H1 (cell line): Measurements from ENCODE around the gene FGB. TPM values are rescaled to one million over a fixed set of nuclear protein-coding genes. Genes with fewer than 3 reads are reported as not detected.

Experiments used
- CTCF ChIA-PET: fragments of 300-600 bp; sonication (Branson Sonifier 250); formaldehyde crosslinking; loops from one replicate; lab custom pipeline; 2021; ENCODE audit not compliant: partially characterized antibody; lab: Charles Lee
- POLR2A ChIA-PET: fragments of 300-600 bp; sonication (Branson Sonifier 250); formaldehyde crosslinking; loops from one replicate; lab custom pipeline; 2021; ENCODE audit warnings: inconsistent platforms; ENCODE audit not compliant: partially characterized antibody; lab: Charles Lee
- DNase-seq, 2 experiments: peaks; one replicate each; pipeline versions ENCODE4 v3.0.0 to v3.0.0-alpha.2; 2010 to 2022; ENCODE audit warnings: low spot score in 2 of 2, low read depth in 1 of 2, mixed read lengths in 1 of 2
- FAIRE-seq: peaks from 2 replicates; lab custom pipeline; 2011; peaks lifted over from hg19 to GRCh38; lab: Jason Lieb, UNC
- H2AFZ ChIP-seq: 2 replicates; pipeline ENCODE4 v1.8.1; 2012; ENCODE audit warnings: low read length, inconsistent platforms
- H2AK5ac ChIP-seq: 2 replicates; pipeline ENCODE4 v1.6.1; 2013; ENCODE audit warnings: low read depth, low read length
- H2BK120ac ChIP-seq: replicated peaks from 2 replicates; pipeline ENCODE3; 2013; ENCODE audit warnings: low read depth, low read length, inconsistent platforms
- H2BK12ac ChIP-seq: 2 replicates; pipeline ENCODE4 v1.6.1; 2013; ENCODE audit warnings: low read depth, low read length
- H2BK15ac ChIP-seq: 2 replicates; pipeline ENCODE4 v1.6.1; 2013; ENCODE audit warnings: low read length
- H2BK20ac ChIP-seq: 2 replicates; pipeline ENCODE4 v1.6.1; 2013; ENCODE audit warnings: low read length
- H2BK5ac ChIP-seq: 2 replicates; pipeline ENCODE4 v1.6.1; 2013; ENCODE audit warnings: low read depth, low read length
- H3K14ac ChIP-seq: 2 replicates; pipeline ENCODE4 v1.6.1; 2013; ENCODE audit warnings: inconsistent platforms; ENCODE audit not compliant: insufficient read length
- H3K18ac ChIP-seq: 2 replicates; pipeline ENCODE4 v1.6.1; 2013; ENCODE audit warnings: low read length; ENCODE audit errors: extremely low read depth
- H3K23ac ChIP-seq: 2 replicates; pipeline ENCODE4 v1.6.1; 2013; ENCODE audit warnings: inconsistent platforms; ENCODE audit not compliant: insufficient read length
- H3K23me2 ChIP-seq: 2 replicates; pipeline ENCODE4 v1.6.1; 2013; ENCODE audit warnings: low read depth, low read length
- H3K27ac ChIP-seq: 2 replicates; pipeline ENCODE4 v1.6.1; 2011; ENCODE audit warnings: low read depth, low read length, inconsistent platforms
- H3K27me3 ChIP-seq, 4 experiments: replicated peaks in 1 of 4; 1 replicate in 1 of 4; 2 replicates in 3 of 4; pipeline versions ENCODE4 v1.6.1 to v1.8.1; 2011 to 2013; ENCODE audit warnings: low read length in 3 of 4, mild to moderate bottlenecking in 3 of 4, inconsistent platforms in 2 of 4, mixed read lengths in 2 of 4, moderate library complexity in 1 of 4; ENCODE audit not compliant: control insufficient read depth in 3 of 4, insufficient read depth in 3 of 4; ENCODE audit errors: extremely low read depth in 1 of 4
- H3K36me3 ChIP-seq, 4 experiments: 2 replicates each; pipeline versions ENCODE4 v1.6.1 to v1.8.1; 2011 to 2013; ENCODE audit warnings: mild to moderate bottlenecking in 4 of 4, low read length in 3 of 4, moderate library complexity in 2 of 4, control low read depth in 1 of 4, inconsistent platforms in 1 of 4; ENCODE audit not compliant: insufficient read depth in 4 of 4, control insufficient read depth in 2 of 4
- H3K4ac ChIP-seq: replicated peaks from 2 replicates; pipeline ENCODE3; 2013; ENCODE audit warnings: low read length, low read depth, mixed read lengths, inconsistent platforms; ENCODE audit not compliant: insufficient read length
- H3K4me1 ChIP-seq, 4 experiments: replicated peaks in 1 of 4; 1 replicate in 1 of 4; 2 replicates in 3 of 4; pipeline versions ENCODE4 v1.6.1 to v1.8.1; 2011 to 2013; ENCODE audit warnings: low read length in 3 of 4, inconsistent platforms in 2 of 4, mixed read lengths in 1 of 4; ENCODE audit not compliant: insufficient read depth in 4 of 4, control insufficient read depth in 3 of 4
- H3K4me2 ChIP-seq, 2 experiments: 2 replicates each; pipeline versions ENCODE4 v1.6.1 to v1.8.1; 2011 to 2013; ENCODE audit warnings: low read depth in 2 of 2, low read length in 2 of 2, control low read depth in 1 of 2, inconsistent platforms in 1 of 2, mild to moderate bottlenecking in 1 of 2; ENCODE audit not compliant: insufficient read depth in 1 of 2
- H3K4me3 ChIP-seq, 4 experiments: fragments of 200-600, 300-600 bp in 1 of 4; sonication (generic), shearing (Covaris generic), sonication (Bioruptor Twin) in 1 of 4; 2 replicates each; pipeline versions ENCODE4 v1.5.1 to v1.8.1; 2011 to 2016; ENCODE audit warnings: low read length in 4 of 4, low read depth in 3 of 4, control low read depth in 2 of 4, inconsistent platforms in 2 of 4, mild to moderate bottlenecking in 2 of 4, mixed read lengths in 1 of 4, moderate library complexity in 1 of 4; ENCODE audit not compliant: insufficient read depth in 2 of 4; ENCODE audit errors: extremely low read depth in 1 of 4
- H3K56ac ChIP-seq: replicated peaks from 2 replicates; pipeline ENCODE3; 2013; ENCODE audit warnings: low read depth, mild to moderate bottlenecking, mixed read lengths, low read length, inconsistent platforms; ENCODE audit not compliant: insufficient read length
- H3K79me1 ChIP-seq: 2 replicates; pipeline ENCODE4 v1.6.1; 2013; ENCODE audit warnings: low read depth, low read length, control low read depth
- H3K79me2 ChIP-seq, 2 experiments: 2 replicates each; pipeline versions ENCODE4 v1.6.1 to v1.8.1; 2012 to 2013; ENCODE audit warnings: low read length in 2 of 2, mild to moderate bottlenecking in 2 of 2, inconsistent platforms in 1 of 2; ENCODE audit not compliant: insufficient read depth in 2 of 2, control insufficient read depth in 1 of 2
- H3K9ac ChIP-seq, 4 experiments: replicated peaks in 1 of 4; 1 replicate in 1 of 4; 2 replicates in 3 of 4; pipeline versions ENCODE4 v1.6.1 to v1.8.1; 2011 to 2013; ENCODE audit warnings: low read depth in 3 of 4, low read length in 3 of 4, control low read depth in 2 of 4, mild to moderate bottlenecking in 2 of 4, moderate library complexity in 2 of 4, inconsistent platforms in 1 of 4; ENCODE audit errors: extremely low read depth in 1 of 4
- H3K9me3 ChIP-seq, 2 experiments: 2 replicates each; pipeline versions ENCODE4 v1.6.1 to v1.8.1; 2012 to 2013; ENCODE audit warnings: mild to moderate bottlenecking in 2 of 2, moderate library complexity in 2 of 2, control low read depth in 1 of 2, inconsistent platforms in 1 of 2, low read depth in 1 of 2, low read length in 1 of 2, mixed read lengths in 1 of 2; ENCODE audit not compliant: insufficient read depth in 2 of 2
- H4K20me1 ChIP-seq, 2 experiments: replicated peaks in 1 of 2; 2 replicates each; pipeline versions ENCODE3 to v1.8.1; 2011 to 2013; ENCODE audit warnings: inconsistent platforms in 2 of 2, low read length in 2 of 2, mild to moderate bottlenecking in 1 of 2; ENCODE audit not compliant: insufficient read depth in 2 of 2, control insufficient read depth in 1 of 2
- H4K5ac ChIP-seq: 2 replicates; pipeline ENCODE4 v1.6.1; 2013; ENCODE audit warnings: low read length, low read depth, mixed read lengths, inconsistent platforms; ENCODE audit not compliant: insufficient read length
- H4K8ac ChIP-seq: 2 replicates; pipeline ENCODE4 v1.8.0; 2013; ENCODE audit warnings: mild to moderate bottlenecking, moderate library complexity, low read length, inconsistent platforms; ENCODE audit not compliant: insufficient read depth; ENCODE audit errors: extremely low read depth
- H4K91ac ChIP-seq: replicated peaks from 2 replicates; pipeline ENCODE3; 2013; ENCODE audit warnings: low read length, mixed read lengths, inconsistent platforms; ENCODE audit not compliant: insufficient read length
- CTBP2 ChIP-seq: IDR thresholded peaks from 2 replicates; pipeline ENCODE4 v1.7.0; 2011; ENCODE audit warnings: borderline replicate concordance, mild to moderate bottlenecking, moderate library complexity, mixed read lengths, low read length; ENCODE audit not compliant: insufficient read depth, insufficient read length
- HDAC2 ChIP-seq, 2 experiments: fragments of 300-600 bp in 1 of 2; sonication (generic) in 1 of 2; IDR thresholded peaks; 2 replicates each; pipeline ENCODE4 v1.6.1; 2011 to 2012; ENCODE audit warnings: low read depth in 2 of 2, low read length in 2 of 2, mild to moderate bottlenecking in 2 of 2, moderate library complexity in 2 of 2, borderline replicate concordance in 1 of 2, inconsistent platforms in 1 of 2
- PHF8 ChIP-seq: fragments of 200-600 bp; sonication (generic); conservative IDR thresholded peaks from 2 replicates; pipeline ENCODE4 v1.7.1; 2012; ENCODE audit warnings: low read depth, mild to moderate bottlenecking, inconsistent platforms, low read length, moderate library complexity
- RNF2 ChIP-seq: fragments of 200-900, 300-1000 bp; sonication (generic); IDR thresholded peaks from 2 replicates; pipeline ENCODE4 v1.7.1; 2016; ENCODE audit warnings: borderline replicate concordance, low read depth, mild to moderate bottlenecking, antibody characterized with exemption, low read length; ENCODE audit not compliant: poor library complexity, severe bottlenecking; ENCODE audit errors: missing control alignments
- WGBS, 2 experiments: shearing (Covaris generic) in 1 of 2; methylation state at CpG; one replicate each; pipeline versions ENCODE4 v1.1.6 to v1.1.7; 2013 to 2015; ENCODE audit warnings: low lambda C conversion rate in 2 of 2, mixed read lengths in 2 of 2, inconsistent platforms in 1 of 2, low coverage in 1 of 2, missing lambda C conversion rate in 1 of 2; ENCODE audit not compliant: insufficient replicate concordance in 2 of 2, insufficient coverage in 1 of 2, insufficient read length in 1 of 2; ENCODE audit errors: extremely low coverage in 1 of 2, missing lambda C conversion rate in 1 of 2; 5-methylcytosine and 5-hydroxymethylcytosine counted together
- polyA plus RNA-seq, 7 experiments: library from polyadenylated mRNA; depleted of rRNA in 3 of 7; stranded (reverse) in 5 of 7; unstranded in 2 of 7; fragments of >200 nt in 5 of 7; fragments of 200-250 nt in 2 of 7; gene quantifications; 1 replicate in 5 of 7; 2 replicates in 1 of 7; 4 replicates in 1 of 7; pipeline versions ENCODE4 v1.2.1 to v1.2.3, GENCODE V29; 2011 to 2013; ENCODE audit warnings: missing spikeins in 2 of 7, mixed read lengths in 2 of 7
- total RNA-seq: library from RNA; stranded (reverse); fragmentation: NEBNext Ultra II Directional; extraction: Animal tissue kit (Norgen Biotek cat#: 25700); gene quantifications from 2 replicates; pipeline ENCODE4 v1.2.1, GENCODE V29; 2021
- TF ChIP-seq, protein P1 (sequence below): IDR thresholded peaks from 2 replicates; pipeline ENCODE4 v1.6.1; 2011; ENCODE audit warnings: low read depth, mild to moderate bottlenecking, low read length; ENCODE audit not compliant: insufficient read depth

FGB gene
- total and polyA plus RNA-seq, 2 of the 8 experiments (the other 6 are each of a cell fraction or from before 2014, with no cell fraction given): not detected

GRCh38 chr4:154549894-154550790, 12.7 kb upstream of the FGB start, which contains the start of gene PLRG1:
Gene PLRG1 (minus strand): TSS chr4:154550400. CDS start chr4:154550308, 92 bp downstream.
- H2AFZ ChIP-seq: peak within 1 kb of the TSS; percentile 79
- H3K4me2 ChIP-seq: peak within 1 kb of the TSS; percentile 85 to 94
- H3K23me2 ChIP-seq: peaks cover 4% of the 10 kb centered on the region
- DNase-seq: peak; percentile 82 to 96
- WGBS, 2 experiments: 6% methylated on average over 48 of the region's 51 CpGs; no CpG with 5 or more reads in 1 of the 2 experiments
- peak within 1 kb of the TSS; percentile 64 to 93 (median 70) for H3K9ac ChIP-seq
- H2AK5ac ChIP-seq: no peak within 1 kb of the TSS
- H3K14ac ChIP-seq: no peak within 1 kb of the TSS
- peak within 1 kb of the TSS; percentile 56; the same call in 1 of the 2 replicates for H3K27ac ChIP-seq
- H4K5ac ChIP-seq: no peak within 1 kb of the TSS
- H3K79me2 ChIP-seq: peaks cover 7 to 28% of the 10 kb centered on the region in 2 experiments; a peak in 3 of 4 replicates
- H2BK120ac ChIP-seq: no peak within 1 kb of the TSS
- peaks cover 9 to 26% (median 16%) of the 10 kb centered on the region in 4 experiments; a peak in 5 of 8 replicates for H3K36me3 ChIP-seq
- H2BK20ac ChIP-seq: no peak within 1 kb of the TSS
- no peaks in the 10 kb centered on the region; a peak in 1 of 7 replicates for H3K4me1 ChIP-seq
- H4K8ac ChIP-seq: peak within 1 kb of the TSS; percentile 82; the same call in 1 of the 2 replicates
- H3K4me3 ChIP-seq: peak within 1 kb of the TSS; percentile 77 to 99 (median 92)
- no peak within 1 kb of the TSS for H3K23ac ChIP-seq
- no peaks in the 10 kb centered on the region for H3K9me3 ChIP-seq
- H3K4ac ChIP-seq: peak within 1 kb of the TSS; percentile 57
- no peaks in the 10 kb centered on the region; a peak in 1 of 7 replicates for H3K27me3 ChIP-seq
- H3K18ac ChIP-seq: no peak within 1 kb of the TSS; the same call in 1 of the 2 replicates
- CTCF ChIA-PET: interaction anchor here (0.8 to 7.0 kb wide), 12 partner anchors 9 to 515 kb away, joined by 3 to 193 read pairs (median 5); no protein-coding TSS in a partner anchor
- peak; percentile 97 for FAIRE-seq
- POLR2A ChIA-PET: interaction anchor here (0.6 to 2.6 kb wide), 12 partner anchors 9 to 761 kb away, joined by 3 to 13 read pairs (median 3); partner anchors contain the start of genes LRAT and SFRP2
- H4K20me1 ChIP-seq: peaks cover 0 to 9% of the 10 kb centered on the region in 2 experiments
- no peak within 1 kb of the TSS for H4K91ac ChIP-seq
- no peak within 1 kb of the TSS for H3K56ac ChIP-seq
- peak within 1 kb of the TSS; percentile 12; the same call in 1 of the 2 replicates for H2BK12ac ChIP-seq
- 0 out of 2 replicates have a peak within 1 kb of the TSS, but pooled peaks have one; percentile 62 for H2BK5ac ChIP-seq
- no peaks in the 10 kb centered on the region; the same call in 1 of the 2 replicates for H3K79me1 ChIP-seq
- H2BK15ac ChIP-seq: no peak within 1 kb of the TSS
- TF ChIP-seq, protein P1, sequence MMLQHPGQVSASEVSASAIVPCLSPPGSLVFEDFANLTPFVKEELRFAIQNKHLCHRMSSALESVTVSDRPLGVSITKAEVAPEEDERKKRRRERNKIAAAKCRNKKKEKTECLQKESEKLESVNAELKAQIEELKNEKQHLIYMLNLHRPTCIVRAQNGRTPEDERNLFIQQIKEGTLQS: 0 out of 2 replicates have a peak, but pooled peaks have one; percentile 35
- TF ChIP-seq PHF8 (peak; percentile 83), HDAC2 (IDR thresholded peaks at IDR 0.05; ENCODE audit: borderline replicate concordance in 1 of 2, low read depth in 2 of 2, low read length in 2 of 2) (peak in 1 of 2 experiments; percentile 82; a peak in 2 of 4 replicates), CTBP2 (no peak), RNF2 (no peak)
